ENCODE results near the gene DBNDD1. TPM values are rescaled to one million over a fixed set of nuclear protein-coding genes. Genes with fewer than 3 reads are reported as not detected.

Gene DBNDD1
- total and polyA plus RNA-seq, 2 donors (not counting 3 experiments of a cell fraction or from before 2014, with no cell fraction given), result 28.2 to 45.7 TPM

DNA sequence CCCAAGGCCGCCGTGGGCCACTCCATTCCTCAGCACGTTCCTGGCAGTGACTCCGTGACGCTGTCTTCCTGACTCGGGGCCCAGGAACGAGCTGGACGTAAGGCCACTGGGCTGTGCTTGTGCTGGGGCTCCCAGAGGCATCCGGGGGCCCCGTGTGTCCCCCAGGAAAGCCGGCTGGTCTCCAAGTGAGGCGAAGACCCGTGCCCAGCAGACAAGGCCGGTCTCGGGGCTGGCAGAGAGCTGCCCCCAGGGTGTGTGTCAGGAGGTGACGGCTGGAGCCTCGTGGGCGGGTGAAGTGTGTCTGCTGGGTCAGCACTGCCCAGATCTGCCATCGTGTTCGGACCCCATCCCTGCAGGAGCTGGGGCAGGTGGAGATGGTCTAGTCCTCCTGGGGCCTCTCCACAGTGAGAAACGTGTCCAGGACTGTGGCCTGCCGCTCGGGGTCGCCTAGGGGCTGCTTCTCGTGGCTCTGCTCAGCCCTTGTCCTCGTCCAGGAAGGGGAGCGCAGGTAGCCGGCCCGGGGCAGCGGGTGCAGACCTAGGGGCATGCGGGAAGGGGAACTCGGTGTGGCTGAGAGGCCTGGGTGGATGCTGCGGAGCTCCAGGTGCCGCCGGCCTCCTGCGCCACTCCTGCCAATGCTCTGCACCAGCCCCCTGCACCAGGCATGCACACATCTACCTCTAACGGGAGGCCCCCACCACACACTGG, 13.1 kb downstream of the DBNDD1 start:
- Histone ChIP-seq H3K9ac (replicated peaks; ENCODE audit: extremely low read depth, insufficient read depth, low read length) (no peak overlapping the region), H3K4me2 (ENCODE audit: insufficient read depth, low read length) (no peak overlapping the region), H3K4me3 (replicated peaks in 1 of 3; ENCODE audit: insufficient read depth in 1 of 3, low read depth in 1 of 3, low read length in 3 of 3) (no peak overlapping the region), H4K20me1 (replicated peaks; ENCODE audit: control insufficient read depth, extremely low read depth, insufficient read depth, low read length) (no peaks in the 10 kb centered on the region), H3K9me1 (replicated peaks; ENCODE audit: control insufficient read depth, extremely low read depth, insufficient read depth, low read length) (no peaks in the 10 kb centered on the region), H3K27me3 (ENCODE audit: control insufficient read depth in 2 of 2, insufficient read depth in 2 of 2, low read length in 2 of 2) (no peaks in the 10 kb centered on the region), H3K36me3 (ENCODE audit: control insufficient read depth in 2 of 2, extremely low read depth in 1 of 2, insufficient read depth in 2 of 2, low read length in 2 of 2) (no peaks in the 10 kb centered on the region), H3K79me2 (ENCODE audit: control insufficient read depth, insufficient read depth, low read length) (no peaks in the 10 kb centered on the region), H2AFZ (ENCODE audit: low read depth, low read length) (no peak overlapping the region), H3K27ac (ENCODE audit: insufficient read depth, low read depth, low read length) (no peak overlapping the region), H3K9me3 (replicated peaks; ENCODE audit: control insufficient read depth, insufficient read depth, low read length) (no peaks in the 10 kb centered on the region), H3K4me1 (ENCODE audit: control insufficient read depth, extremely low read depth, insufficient read depth, low read length) (no peaks in the 10 kb centered on the region)
- BruUV-seq (replicated peaks), result no TSS peak
- FAIRE-seq (no peak), DNase-seq (ENCODE audit: low read depth, low spot score) (no peak)
- intact Hi-C loops (cut with micrococcal nuclease), result no loop called here
- ChIA-PET CTCF (interaction anchor here (1.2 kb wide), 1 partner anchor 13 kb away, joined by 4 read pairs; the partner anchor contains the start of gene DBNDD1), POLR2A (no interaction called here)
- TF ChIP-seq JUN (IDR thresholded peaks at IDR 0.05; ENCODE audit: borderline replicate concordance, insufficient read depth, insufficient read length, low read depth), result no peak
- TF ChIP-seq POLR2A (IDR thresholded peaks at IDR 0.05; ENCODE audit: low read depth, low read length), result no peak
- no peak for TF ChIP-seq MYC (IDR thresholded peaks at IDR 0.05; ENCODE audit: low read depth, low read length)
- TF ChIP-seq FOS (IDR thresholded peaks at IDR 0.05; ENCODE audit: borderline replicate concordance, insufficient read depth, low read length), result no peak
- no peak for TF ChIP-seq POLR2AphosphoS5 (IDR thresholded peaks at IDR 0.05; ENCODE audit: insufficient read depth, low read depth, low read length)
- TF ChIP-seq EZH2 (IDR thresholded peaks at IDR 0.05; ENCODE audit: borderline replicate concordance, low read depth, low read length, severe bottlenecking), result no peak
- TF ChIP-seq GATA2 (IDR thresholded peaks at IDR 0.05; ENCODE audit: insufficient read depth, insufficient read length, low read depth, low read length), result no peak
- TF ChIP-seq, protein P1, sequence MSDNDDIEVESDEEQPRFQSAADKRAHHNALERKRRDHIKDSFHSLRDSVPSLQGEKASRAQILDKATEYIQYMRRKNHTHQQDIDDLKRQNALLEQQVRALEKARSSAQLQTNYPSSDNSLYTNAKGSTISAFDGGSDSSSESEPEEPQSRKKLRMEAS (IDR thresholded peaks at IDR 0.05; ENCODE audit: insufficient read depth, insufficient read length), result no peak
- TF ChIP-seq, protein P2, sequence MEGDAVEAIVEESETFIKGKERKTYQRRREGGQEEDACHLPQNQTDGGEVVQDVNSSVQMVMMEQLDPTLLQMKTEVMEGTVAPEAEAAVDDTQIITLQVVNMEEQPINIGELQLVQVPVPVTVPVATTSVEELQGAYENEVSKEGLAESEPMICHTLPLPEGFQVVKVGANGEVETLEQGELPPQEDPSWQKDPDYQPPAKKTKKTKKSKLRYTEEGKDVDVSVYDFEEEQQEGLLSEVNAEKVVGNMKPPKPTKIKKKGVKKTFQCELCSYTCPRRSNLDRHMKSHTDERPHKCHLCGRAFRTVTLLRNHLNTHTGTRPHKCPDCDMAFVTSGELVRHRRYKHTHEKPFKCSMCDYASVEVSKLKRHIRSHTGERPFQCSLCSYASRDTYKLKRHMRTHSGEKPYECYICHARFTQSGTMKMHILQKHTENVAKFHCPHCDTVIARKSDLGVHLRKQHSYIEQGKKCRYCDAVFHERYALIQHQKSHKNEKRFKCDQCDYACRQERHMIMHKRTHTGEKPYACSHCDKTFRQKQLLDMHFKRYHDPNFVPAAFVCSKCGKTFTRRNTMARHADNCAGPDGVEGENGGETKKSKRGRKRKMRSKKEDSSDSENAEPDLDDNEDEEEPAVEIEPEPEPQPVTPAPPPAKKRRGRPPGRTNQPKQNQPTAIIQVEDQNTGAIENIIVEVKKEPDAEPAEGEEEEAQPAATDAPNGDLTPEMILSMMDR (IDR thresholded peaks at IDR 0.05; ENCODE audit: extremely low read depth in 1 of 2, insufficient read depth in 1 of 2, low read depth in 1 of 2, low read length in 2 of 2), result no peak
- dilution Hi-C loops (cut with MboI; ENCODE audit: extremely low pct_ligation_motif_present, low sequenced_read_pairs), result no loop called here
